ENCODE measurements around the gene PGLYRP1.

DNA sequence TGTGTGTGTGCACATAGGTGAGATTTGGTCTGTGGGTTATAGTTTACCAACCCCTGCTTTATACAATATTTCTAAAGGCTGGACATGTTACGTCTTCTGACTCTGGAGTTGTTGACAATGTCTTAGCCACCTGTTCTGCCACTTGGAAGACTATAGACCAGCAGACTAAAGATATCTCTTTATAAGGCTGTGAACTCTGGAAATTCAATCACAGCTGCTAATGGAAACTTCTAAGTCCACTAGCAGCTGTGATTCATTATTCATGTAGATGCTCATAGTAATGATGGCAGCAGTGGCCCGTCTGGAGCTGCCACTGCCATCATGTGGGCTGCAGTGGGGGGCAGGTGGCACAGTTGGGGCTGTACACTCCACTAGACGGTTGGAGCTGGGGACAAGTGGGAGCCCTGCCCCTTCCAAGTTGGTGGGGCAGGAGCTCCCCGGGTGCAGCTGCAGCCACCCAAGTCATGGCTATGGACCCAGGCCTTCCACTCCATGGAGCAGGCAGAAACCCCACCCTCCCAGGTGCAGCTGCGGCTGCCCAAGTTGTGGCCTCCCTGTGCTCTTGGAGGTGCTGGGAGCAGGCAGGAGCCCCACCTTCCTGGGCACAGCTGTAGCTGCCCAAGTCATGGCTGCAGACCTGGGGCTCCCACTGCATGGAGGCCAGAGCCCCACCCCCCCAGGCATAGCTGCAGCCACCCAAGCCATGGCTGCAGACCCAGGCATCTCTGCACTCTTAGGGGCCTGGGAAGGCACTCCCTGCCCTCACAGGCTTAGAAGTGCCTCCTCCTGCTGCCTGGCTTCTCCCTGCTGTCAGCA lies 9.1 kb upstream of the PGLYRP1 start:
- no peak for TF ChIP-seq KAT7 (CRISPR knock-in tag; IDR thresholded peaks at IDR 0.05; ENCODE audit: borderline replicate concordance)
- TF ChIP-seq SRY (CRISPR knock-in tag; IDR thresholded peaks at IDR 0.05): no peak
- TF ChIP-seq ZSCAN29 (CRISPR knock-in tag; conservative IDR thresholded peaks at IDR 0.05): no peak
- TF ChIP-seq ZNF335 (CRISPR knock-in tag; IDR thresholded peaks at IDR 0.05): no peak
- TF ChIP-seq TAF1 (CRISPR knock-in tag; IDR thresholded peaks at IDR 0.05): no peak
- TF ChIP-seq FOXK2 (IDR thresholded peaks at IDR 0.05): no peak
- no peak for TF ChIP-seq ZNF713 (CRISPR knock-in tag; IDR thresholded peaks at IDR 0.05)
- TF ChIP-seq CEBPB (IDR thresholded peaks at IDR 0.05; ENCODE audit: borderline replicate concordance, low read depth, low read length): no peak
- TF ChIP-seq ZNF205 (CRISPR knock-in tag; IDR thresholded peaks at IDR 0.05): no peak
- TF ChIP-seq, protein P1, sequence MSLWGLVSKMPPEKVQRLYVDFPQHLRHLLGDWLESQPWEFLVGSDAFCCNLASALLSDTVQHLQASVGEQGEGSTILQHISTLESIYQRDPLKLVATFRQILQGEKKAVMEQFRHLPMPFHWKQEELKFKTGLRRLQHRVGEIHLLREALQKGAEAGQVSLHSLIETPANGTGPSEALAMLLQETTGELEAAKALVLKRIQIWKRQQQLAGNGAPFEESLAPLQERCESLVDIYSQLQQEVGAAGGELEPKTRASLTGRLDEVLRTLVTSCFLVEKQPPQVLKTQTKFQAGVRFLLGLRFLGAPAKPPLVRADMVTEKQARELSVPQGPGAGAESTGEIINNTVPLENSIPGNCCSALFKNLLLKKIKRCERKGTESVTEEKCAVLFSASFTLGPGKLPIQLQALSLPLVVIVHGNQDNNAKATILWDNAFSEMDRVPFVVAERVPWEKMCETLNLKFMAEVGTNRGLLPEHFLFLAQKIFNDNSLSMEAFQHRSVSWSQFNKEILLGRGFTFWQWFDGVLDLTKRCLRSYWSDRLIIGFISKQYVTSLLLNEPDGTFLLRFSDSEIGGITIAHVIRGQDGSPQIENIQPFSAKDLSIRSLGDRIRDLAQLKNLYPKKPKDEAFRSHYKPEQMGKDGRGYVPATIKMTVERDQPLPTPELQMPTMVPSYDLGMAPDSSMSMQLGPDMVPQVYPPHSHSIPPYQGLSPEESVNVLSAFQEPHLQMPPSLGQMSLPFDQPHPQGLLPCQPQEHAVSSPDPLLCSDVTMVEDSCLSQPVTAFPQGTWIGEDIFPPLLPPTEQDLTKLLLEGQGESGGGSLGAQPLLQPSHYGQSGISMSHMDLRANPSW (CRISPR knock-in tag; IDR thresholded peaks at IDR 0.05; ENCODE audit: borderline replicate concordance): no peak
- TF ChIP-seq ZBTB21 (CRISPR knock-in tag; IDR thresholded peaks at IDR 0.05): no peak

Measured in HepG2 (cell line).